GM21381 (cell line): ENCODE data around the gene GLCCI1.
A peak's percentile ranks its signal among the peaks of the same experiment; 100 is the strongest.

Source experiments
- ATAC-seq: cut with Tn5 transposase; IDR thresholded peaks from one replicate; pipeline ENCODE4 v1.9.1; 2021; ENCODE audit warnings: mild to moderate bottlenecking, moderate library complexity; ENCODE audit not compliant: unreplicated experiment

Gene GLCCI1

DNA sequence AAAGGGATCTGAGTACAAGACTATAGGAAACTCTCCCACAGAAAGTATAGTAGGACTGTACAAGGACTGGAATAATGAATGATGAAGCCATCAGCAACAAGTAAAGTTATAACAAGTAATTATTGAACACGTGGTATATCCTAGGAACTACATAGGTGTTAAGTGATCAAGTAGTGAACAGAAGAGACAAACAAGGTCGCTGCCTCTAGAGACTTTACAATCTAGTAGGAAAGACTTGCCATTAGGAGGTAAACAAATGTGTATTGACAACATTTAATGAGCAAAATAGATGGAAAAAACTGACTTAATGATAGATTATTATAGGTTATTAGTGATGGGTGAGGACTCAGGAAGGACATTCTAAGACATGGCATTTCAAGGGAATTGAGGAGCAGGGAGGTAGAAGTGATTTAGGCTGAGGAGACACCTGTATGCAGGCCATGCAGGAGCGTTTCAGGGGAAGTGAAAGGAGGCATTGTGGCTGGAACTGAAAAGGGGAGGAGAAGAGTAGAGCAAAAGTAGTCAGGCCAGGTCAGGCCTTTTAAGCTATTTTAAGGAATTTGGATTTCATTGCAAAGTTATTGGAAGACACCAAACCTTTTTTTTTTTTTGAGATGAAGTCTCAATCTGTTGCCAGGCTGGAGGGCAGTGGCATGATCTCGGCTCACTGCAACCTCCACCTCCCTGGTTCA is 8.5 kb upstream of the GLCCI1 start:
- peak; percentile 95 for ATAC-seq

DNA sequence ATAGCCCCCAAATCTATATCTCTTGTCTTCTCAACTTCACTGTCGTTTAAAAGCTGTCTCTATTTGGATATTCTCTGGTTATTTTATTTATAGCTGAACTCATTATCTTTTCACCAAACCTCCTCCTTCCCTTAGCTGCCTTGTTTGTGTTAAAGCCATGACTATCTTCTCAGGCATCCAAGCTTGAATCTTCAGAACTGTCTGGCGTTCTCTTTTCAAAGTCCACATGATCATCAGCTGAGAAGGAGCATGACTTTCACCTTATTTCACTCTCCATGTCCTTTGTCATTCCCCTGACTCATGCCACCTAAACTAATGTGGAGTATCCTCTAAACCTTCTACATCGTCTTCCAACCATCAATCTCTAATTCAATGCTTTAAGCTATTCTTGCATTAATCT is 5.7 kb upstream of the GLCCI1 start:
- ATAC-seq: no peak

DNA sequence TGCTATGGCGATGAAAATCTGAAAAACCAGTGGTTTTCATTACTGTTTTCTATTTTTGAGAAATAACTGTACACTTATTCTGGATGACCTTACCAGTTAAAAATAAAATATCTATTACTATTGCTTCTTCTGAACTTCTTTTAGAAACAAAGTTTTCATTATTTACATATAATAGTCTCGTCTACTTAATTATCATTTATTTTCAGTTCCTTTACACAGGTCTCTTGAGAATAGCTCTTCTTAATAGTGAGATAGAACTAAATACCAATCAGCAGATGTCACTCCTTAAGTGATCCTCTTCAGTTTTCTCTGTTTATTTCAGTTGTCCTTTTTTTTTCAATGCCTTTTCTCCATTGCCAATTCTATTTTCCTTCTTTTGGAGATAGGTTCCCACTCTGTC is 4.3 kb upstream of the GLCCI1 start:
- ATAC-seq: no peak

DNA sequence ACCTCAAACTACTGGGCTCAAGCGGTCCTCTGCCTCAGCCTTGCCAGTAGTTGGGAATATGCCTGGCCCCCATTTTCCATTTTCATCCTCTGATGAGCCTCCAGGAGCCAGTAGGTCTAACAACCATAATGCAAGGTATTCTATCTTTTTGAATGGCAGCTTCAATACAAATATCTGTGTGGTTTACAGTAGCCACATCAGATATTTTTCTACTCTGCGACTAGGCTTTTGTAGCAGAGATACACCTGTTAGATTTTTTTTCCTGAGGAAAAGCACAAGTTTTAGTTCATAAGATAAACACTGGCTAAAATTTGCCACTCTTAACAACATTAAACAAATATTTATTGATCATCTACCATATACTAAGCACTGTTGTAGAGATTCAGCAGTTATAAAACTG is 3.9 kb upstream of the GLCCI1 start:
- ATAC-seq: no peak

DNA sequence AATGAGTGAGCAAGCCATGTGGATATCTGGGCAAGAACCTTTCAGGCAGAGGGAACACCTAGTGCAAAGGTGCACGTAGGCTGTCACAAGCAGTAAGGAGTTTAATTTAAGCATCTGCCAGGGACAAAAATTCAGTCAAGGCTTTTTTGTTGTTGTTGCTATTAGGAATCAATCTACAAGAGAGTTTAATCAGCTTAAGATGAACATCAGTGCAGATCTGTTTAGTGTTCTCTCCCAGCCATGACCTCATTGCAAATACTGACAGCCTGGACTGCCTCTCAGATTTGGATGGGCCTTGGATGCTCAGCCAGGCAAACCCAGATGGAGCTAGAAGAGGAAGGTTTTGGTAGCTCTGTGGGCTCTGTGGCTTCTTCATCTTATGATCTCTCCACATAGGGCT is 3.3 kb upstream of the GLCCI1 start:
- no peak for ATAC-seq

DNA sequence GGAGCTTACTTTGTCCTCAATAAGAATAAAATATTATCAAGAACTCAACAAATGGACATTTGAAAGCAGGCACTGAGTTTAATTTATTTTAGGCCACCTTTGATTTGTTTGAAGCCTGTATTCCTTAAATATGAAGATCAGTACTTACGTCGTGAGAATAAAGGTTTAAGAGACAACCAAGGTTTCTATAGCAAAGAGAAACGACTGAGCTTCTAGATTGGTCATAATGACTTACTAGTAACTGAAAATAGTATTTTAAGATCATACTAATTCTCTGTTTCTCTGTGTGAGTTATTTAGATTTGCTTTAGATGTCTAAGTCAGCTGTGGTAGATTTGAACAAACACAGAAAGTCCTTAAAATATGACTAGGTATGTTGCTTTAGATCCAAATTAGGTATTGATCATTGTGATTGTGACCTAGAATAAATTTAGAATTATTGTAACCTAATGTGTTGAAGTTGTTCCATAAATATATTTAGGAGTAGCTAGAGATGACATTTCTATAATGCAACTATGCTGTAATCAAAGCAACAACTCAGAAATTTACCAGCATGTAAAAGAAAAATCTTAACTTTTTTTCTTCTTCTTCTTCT is 2.4 kb upstream of the GLCCI1 start:
- ATAC-seq: no peak

DNA sequence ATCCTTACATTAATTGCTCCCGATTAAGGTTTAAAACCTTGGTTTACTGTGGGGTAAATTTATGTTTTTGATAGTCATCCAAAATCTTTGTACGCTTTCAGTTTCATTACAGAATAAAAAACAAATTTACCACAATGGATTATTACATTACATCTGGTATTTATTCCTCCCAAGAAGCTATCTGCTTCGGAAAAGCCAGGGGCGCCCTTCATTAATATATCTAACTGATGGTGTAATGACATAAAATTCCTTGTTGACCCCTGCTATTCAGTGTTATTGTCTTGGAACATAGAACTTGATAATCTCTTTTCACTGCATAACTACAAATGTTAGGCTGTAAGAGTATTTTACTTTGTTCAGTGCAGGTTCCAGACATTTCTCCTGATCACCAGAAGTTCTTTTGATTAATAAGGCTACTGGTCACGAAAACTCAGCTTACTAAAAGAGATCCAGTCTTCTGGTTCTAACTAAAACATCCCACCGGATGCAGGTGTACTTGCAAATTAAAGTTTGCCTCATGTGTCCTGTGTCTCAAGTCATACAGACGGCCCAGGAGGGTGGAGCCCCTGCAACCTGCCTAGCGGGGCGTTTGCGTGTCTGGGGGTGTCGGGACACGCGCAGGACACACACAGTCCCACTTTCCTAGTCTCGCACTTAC is 581 bp upstream of the GLCCI1 start:
- no peak for ATAC-seq

DNA sequence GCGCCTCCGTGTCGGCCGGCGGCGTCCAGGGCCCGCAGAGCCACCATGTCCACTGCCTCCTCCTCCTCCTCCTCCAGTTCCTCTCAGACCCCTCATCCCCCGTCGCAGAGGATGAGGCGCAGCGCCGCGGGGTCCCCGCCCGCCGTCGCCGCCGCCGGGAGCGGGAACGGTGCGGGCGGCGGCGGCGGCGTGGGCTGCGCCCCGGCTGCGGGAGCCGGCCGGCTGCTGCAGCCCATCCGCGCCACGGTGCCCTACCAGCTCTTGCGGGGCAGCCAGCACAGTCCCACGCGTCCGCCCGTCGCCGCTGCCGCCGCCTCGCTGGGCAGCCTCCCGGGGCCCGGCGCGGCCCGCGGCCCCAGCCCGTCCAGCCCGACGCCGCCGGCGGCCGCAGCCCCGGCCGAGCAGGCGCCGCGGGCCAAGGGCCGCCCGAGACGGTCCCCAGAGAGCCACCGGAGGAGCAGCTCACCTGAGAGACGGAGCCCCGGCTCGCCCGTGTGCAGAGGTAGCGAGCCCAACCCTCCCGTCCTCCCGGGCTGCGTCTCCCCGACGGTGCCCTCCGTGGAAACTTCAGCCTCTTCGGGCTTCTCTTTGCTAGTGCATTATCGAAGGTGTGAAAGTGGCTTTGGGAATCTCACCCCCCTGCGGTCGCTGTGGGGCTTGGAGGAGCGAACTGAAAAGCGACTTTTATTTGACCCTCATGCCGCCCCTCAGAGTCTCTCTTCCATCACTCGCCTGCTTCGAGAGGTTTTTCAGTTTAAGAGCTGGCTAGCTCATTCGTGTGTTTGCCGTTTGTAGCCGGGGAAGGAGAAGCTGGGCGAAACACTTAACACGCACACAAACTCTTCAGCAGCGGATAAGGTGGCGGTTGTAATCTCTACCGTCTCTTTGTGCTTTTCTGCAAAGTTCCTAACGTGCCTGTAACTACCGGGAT is 975 bp downstream of the GLCCI1 start:
- ATAC-seq: peak; percentile 3

DNA sequence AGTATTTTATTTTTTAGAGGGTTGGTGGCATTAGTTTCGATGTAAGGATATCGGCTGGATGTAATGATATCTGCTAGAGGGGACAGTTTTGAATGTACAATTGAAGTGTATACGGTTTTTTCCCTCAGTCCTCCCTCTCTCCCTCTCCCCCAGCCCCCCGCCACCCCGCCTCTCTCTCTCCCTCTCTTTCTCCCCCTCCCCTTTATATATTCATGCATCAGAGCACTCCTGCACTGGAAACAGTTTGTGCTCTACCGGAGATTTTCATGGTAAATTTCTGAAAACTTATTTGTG is 1.6 kb downstream of the GLCCI1 start:
- no peak for ATAC-seq

DNA sequence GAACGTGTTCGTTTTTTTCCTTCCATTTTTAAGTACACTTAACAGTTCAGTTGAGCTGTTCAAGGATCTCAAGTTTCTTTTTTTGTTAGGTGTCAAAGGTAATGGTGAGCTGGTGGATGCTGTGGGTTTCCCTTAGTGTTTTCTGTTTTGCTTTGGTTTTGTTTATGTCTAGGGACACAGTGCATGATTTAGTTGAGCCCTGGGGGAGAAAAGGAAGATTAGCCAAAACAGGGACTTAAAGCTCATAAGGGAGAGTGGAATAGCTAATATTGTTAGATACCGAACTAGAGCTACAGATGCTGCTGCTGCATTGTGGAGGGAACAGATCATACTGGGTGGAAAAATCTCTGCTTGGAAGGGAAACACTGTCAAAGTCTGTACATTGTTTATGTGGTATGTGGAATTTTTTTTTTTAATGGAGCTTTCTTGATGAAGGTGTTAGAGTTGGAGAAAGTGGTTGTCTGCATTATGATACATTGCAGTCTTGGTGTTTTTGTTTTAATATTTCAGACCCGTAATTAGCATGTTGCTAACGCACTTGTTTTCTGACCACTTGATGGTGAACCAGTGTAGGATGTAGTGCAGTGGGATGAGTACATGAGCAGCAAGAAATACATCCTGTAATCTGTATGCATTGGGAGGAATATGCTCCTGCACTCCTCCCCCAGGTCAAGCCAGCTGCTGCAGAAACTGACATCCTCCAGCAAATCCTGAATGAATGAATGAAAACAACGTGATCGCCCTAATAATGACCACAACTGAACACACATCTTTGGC is 2.1 kb downstream of the GLCCI1 start:
- no peak for ATAC-seq

DNA sequence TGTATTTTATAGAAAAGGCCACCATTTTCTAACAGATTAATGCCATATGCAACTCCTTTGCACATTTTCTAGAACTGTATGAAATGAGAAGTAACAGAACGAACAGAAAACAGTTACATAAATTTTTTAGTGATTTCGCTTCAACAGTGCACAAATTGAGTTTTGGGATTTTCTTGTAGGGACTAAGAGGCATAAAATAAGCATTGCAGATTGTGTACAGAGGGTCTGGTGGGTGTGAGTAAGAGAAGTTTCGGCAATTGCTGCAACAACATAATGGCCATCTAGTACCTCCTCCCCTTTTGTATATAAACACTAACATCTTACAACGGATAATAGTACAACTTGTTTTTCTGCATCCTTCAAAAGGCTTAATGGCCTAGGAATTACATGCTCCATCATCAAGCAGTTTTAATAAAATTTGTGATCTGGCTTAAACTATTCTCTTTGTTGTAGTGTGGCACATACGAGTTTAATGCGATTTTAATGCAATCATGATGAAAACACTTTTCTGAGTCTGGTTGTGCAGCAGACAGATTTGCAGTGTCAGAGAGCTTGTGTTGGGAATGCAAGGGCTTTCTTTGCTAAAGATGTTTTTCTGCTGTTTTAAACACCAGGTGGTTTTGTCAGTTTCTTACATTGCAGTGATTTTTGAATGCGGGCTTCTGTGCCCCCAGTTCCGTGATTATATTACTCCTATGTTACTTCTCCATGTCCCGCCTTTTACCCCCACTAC is 2.9 kb downstream of the GLCCI1 start:
- ATAC-seq: no peak

DNA sequence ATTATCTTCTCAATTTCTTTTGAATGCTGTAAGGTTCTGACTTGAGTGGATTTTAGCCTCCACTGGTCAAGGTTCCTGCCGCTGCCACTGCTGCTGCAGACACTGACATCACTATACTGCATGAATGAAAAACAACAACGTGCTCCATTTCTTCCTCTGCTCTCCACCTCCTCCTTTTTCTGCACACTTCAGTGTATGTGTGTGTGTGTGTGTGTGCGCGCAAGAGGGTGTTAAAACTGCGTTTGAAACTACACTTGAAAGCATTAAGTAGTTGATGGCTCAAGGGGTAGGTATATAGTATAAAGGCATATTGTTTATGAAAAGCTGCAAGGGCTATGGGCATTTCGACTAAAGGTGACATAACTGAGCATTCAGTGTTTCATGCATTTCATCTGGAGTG is 3.5 kb downstream of the GLCCI1 start:
- no peak for ATAC-seq

DNA sequence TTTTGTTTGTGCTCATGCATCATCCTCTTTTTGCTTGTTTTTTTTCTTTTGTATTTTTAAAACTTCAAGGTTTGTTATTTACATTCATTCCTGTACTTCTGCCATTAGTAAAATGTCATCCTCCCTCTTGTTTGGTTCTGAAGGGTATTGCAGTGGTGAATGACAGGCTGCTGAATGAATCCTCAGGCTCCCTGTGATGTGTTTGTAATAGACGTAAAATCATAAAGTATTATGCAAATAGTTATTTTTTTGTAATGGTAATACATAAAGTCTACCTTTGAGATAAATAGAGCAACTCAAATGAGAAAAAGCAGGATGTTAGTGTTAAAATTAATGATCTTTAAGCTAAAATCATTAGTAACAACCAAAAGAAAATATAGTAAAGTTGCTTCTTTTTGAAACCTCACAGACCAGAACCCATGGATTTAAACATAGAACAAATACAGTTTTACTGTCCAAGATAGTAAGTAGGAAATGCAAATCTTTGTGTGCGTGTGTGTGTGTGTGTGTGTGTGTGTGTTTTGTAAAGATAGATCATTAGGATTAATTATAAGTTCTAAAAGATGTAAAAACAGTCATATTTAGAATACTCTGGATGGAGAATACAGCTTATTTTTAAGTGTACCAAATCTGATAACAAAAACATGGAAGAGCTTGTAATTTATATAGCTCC is 4.5 kb downstream of the GLCCI1 start:
- no peak for ATAC-seq

DNA sequence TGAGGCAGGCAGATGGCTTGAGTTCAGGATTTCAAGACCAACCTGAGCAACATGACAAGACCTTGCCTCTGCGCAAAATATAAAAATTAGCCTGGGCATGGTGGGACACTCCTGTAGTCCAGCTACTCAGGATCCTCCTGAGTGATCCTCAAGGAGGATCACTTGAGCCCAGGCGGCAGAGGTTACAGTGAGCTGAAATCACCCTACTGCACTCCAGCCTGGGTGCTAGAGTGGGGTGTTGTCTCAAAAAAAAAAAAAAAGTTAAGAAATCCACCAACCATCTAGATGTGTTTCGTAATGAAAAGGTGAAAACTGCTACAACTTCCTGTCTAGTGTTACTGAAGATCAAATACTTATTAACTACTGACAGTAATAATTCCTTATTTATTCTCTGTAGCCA is 8.1 kb downstream of the GLCCI1 start:
- ATAC-seq: no peak

DNA sequence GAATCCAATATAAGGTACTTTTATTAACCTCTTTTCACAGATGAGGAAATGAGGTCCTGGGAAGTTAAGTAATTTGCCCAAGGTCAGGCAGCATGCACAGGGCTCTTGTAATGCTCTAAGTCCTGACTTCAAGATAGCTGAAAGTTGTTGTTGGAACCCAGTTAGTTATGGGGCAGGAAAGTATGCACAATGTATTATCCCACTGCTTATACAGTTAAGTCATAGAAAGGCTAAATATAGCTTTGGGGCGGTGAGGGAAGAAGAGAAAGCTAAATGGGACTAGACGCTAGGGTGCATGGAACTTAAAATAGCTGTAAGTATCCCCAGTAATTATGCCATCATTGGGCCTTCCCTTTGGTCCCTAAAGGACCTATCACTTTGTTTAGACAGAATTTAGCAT is 9.2 kb downstream of the GLCCI1 start:
- no peak for ATAC-seq

DNA sequence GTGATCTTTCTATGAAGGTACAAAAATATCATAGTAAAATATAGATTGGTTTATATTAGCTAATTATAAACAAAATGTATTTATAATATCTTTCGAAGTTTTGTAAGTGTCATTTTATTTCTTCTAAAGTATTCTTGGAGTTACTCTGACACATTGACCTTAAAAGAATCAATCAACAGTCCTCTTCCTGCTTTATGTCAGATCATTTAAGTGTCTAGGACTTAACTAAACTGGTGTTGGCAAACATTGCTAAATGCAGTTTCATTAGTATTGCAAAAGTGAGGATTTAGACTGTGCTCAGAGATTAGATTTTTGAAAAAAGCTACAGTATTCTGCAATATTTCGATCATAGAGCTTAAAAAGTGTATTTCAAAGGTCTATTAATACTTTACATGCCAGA is 10.3 kb downstream of the GLCCI1 start:
- ATAC-seq: no peak

DNA sequence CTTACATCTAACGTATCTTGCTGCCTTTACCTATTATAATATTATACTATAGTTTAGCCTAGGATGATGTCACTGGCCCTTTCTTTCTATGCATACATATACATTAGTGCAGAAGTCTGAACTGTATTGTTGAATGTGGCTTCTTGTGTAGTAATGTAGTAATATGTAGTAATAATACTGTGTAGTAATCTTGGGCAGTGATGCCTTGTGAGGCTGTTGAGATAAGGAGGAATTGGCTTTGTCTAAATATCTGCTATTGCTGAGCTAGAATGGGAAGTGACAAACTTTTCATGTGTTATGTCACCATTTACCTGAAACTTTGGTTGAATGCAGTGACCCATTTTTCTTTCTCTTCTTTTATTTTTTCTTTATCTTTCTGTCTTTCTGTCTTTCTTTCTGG is 11.0 kb downstream of the GLCCI1 start:
- no peak for ATAC-seq

DNA sequence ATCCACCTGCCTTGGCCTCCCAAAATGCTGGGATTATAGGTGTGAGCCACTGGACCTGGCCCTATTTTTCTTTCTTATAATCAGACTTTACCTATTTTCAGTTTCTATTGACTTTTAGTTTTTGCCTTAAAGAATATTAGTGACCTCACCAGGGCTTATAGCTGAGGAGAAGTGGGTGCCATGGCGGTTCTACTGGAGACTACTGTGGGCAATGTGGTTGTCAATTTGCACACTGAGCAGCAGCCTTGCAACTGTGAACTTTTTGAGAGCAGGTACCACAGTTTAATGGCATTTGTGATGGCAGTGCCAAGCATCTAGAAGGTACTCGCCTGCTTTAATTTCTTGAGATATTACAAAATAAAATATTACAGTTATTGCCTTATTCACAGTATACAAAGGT is 11.5 kb downstream of the GLCCI1 start:
- ATAC-seq: no peak

DNA sequence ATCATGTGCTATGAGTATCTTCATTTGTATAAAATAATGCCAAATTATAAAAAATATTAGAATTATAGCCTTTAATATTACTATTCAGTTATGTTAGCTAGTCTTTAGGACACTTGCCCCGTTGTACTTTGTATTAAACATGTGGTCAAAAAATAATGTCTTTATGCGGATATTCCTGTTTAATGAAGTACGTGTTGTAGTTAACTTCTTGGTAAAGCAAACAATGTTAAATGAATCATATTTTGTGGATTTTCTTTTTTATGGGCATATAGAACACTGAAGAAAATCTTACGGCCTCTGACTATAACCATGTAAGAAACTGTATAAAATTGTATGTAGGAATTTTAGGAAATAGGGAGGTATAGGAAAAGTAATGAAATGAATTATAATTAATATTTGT is 14.3 kb downstream of the GLCCI1 start:
- no peak for ATAC-seq

DNA sequence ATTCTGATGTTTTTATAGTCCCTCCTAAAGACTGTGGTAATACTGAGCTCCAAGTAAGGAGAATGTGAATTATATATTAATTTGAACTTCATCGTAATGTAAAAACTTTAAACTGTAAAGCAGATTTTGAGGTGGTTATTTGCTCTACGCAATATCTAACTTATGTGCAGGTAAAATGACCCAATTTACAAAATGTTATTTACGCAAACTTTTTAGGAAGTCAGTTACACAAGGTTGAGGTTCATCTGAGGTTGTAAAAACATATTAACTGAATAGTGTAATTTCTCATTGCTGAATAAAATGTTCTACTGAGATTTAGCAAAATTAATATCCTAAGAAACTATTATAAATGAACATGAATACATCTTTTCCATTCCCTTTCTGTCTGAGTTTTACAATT is 15.8 kb downstream of the GLCCI1 start:
- no peak for ATAC-seq
